Measurements from ENCODE around the gene TBCD.

TBCD gene

DNA sequence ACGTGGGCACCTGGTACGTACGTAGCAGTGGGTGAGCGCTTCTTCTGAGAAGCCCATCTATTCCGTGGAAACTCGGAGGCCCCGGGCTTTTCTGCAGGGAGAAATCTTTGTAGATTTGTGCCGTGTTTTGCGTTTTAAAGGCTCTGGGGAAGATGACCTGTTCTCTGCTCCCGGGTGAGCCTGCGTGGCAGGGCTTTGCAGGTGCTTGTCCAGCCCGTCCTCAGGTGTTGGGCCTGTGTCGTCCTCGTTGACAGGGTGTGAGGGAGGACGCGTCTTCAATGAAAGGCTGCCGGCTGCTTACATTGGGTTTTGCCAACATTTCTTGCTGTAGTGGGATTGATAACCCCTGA is 175.4 kb downstream of the TBCD start:
- TF ChIP-seq, protein P1, sequence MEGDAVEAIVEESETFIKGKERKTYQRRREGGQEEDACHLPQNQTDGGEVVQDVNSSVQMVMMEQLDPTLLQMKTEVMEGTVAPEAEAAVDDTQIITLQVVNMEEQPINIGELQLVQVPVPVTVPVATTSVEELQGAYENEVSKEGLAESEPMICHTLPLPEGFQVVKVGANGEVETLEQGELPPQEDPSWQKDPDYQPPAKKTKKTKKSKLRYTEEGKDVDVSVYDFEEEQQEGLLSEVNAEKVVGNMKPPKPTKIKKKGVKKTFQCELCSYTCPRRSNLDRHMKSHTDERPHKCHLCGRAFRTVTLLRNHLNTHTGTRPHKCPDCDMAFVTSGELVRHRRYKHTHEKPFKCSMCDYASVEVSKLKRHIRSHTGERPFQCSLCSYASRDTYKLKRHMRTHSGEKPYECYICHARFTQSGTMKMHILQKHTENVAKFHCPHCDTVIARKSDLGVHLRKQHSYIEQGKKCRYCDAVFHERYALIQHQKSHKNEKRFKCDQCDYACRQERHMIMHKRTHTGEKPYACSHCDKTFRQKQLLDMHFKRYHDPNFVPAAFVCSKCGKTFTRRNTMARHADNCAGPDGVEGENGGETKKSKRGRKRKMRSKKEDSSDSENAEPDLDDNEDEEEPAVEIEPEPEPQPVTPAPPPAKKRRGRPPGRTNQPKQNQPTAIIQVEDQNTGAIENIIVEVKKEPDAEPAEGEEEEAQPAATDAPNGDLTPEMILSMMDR (IDR thresholded peaks at IDR 0.05; ENCODE audit: low read depth, low read length) = no peak
- no peak for TF ChIP-seq EZH2phosphoT487 (IDR thresholded peaks at IDR 0.05; ENCODE audit: low read depth)
- H3K9ac ChIP-seq (ENCODE audit: low read length) = no peak overlapping the region
- no peaks in the 10 kb centered on the region for H3K27me3 ChIP-seq (ENCODE audit: low read depth, low read length)
- no peaks in the 10 kb centered on the region for H4K20me1 ChIP-seq (ENCODE audit: insufficient read depth, low read length)
- no peak overlapping the region for H3K4me2 ChIP-seq (ENCODE audit: low read length)
- no peak overlapping the region for H3K4me3 ChIP-seq (ENCODE audit: low read length)
- no peaks in the 10 kb centered on the region for H3K9me3 ChIP-seq (ENCODE audit: insufficient read depth, low read length)
- no peak overlapping the region for H3K27ac ChIP-seq (ENCODE audit: low read length)
- no peak overlapping the region for H2AFZ ChIP-seq (ENCODE audit: low read depth, low read length)
- H3K36me3 ChIP-seq (replicated peaks; ENCODE audit: low read depth, low read length) = peaks cover 2% of the 10 kb centered on the region
- no peaks in the 10 kb centered on the region for H3K4me1 ChIP-seq (ENCODE audit: low read length)
- H3K79me2 ChIP-seq (ENCODE audit: low read length) = no peaks in the 10 kb centered on the region

DNA sequence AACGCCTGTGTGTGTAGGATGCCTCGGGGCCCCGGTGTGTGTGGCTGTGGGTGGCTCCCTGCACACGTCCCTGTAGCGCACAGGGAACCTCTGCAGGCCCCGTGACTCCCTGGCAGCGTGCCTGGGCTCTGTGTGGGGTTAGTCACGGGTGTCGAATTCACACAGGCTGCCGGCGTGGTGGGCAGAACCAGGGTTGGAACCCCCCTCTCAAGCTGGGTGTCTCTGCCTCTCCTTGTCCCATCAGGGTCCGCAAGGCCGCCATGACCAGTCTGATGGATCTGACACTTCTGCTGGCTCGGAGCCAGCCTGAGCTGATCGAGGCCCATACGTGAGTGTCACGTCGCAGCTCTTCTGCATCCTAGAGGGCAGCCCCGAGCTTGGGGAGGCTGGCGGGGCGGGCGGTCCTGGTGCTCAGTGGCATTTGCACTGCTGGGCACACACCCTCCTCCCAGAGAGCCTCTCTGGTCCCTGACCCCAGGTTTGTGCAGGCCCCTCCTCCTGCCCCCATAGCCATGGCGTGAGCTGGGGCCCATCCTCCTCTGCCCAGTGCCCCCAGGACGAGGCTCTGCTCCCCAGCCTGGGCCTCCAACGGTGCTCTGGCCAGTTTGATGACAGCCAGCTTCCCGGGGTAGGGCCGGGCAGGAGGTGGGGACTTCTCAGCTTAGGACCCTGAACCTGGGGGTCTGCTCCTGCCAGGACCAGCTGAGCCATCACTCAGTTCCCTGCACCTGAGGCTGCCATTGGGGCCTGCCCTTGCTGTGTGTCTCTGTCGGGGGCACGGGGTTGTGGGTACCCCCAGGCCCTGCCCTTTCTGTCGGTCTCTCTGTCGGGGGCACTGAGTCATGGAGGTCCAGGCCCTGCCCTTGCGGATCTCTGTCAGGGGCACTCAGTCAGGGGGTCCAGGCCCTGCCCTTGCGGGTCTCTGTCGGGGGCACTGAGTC is 176.1 kb downstream of the TBCD start:
- no peak overlapping the region for H3K4me3 ChIP-seq (ENCODE audit: low read length)
- H3K9ac ChIP-seq (ENCODE audit: low read length) = no peak overlapping the region
- no peaks in the 10 kb centered on the region for H3K27me3 ChIP-seq (ENCODE audit: low read depth, low read length)
- no peaks in the 10 kb centered on the region for H3K4me1 ChIP-seq (ENCODE audit: low read length)
- TF ChIP-seq, protein P1 (IDR thresholded peaks at IDR 0.05; ENCODE audit: low read depth, low read length) = no peak
- TF ChIP-seq EZH2phosphoT487 (IDR thresholded peaks at IDR 0.05; ENCODE audit: low read depth) = no peak
- H3K36me3 ChIP-seq (replicated peaks; ENCODE audit: low read depth, low read length) = peaks cover 2% of the 10 kb centered on the region
- no peaks in the 10 kb centered on the region for H3K9me3 ChIP-seq (ENCODE audit: insufficient read depth, low read length)
- no peaks in the 10 kb centered on the region for H4K20me1 ChIP-seq (ENCODE audit: insufficient read depth, low read length)
- H3K27ac ChIP-seq (ENCODE audit: low read length) = no peak overlapping the region
- no peak overlapping the region for H3K4me2 ChIP-seq (ENCODE audit: low read length)
- no peaks in the 10 kb centered on the region for H3K79me2 ChIP-seq (ENCODE audit: low read length)
- H2AFZ ChIP-seq (ENCODE audit: low read depth, low read length) = no peak overlapping the region

DNA sequence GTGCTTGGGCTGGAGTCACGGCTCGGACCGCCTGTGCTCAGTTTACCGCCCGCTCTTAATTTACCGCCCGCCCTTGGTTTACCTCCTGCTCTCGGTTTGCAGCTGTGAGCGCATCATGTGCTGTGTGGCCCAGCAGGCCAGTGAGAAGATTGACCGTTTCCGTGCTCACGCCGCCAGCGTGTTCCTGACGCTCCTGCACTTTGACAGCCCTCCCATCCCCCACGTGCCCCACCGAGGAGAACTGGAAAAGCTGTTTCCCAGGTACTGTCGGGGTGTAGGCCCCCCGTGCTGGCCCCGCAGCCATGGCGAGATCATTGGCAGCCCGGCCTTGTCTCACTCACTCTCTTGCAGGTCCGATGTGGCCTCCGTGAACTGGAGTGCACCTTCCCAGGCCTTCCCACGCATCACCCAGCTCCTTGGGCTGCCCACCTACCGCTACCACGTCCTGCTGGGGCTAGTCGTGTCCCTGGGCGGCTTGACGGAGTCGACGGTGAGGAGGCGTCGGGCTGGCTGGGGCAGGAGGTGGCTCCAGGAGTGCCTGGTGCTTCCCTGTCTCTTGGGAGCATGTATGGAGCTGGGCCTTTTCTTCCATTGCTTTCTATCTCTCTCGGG is 177.3 kb downstream of the TBCD start:
- no peaks in the 10 kb centered on the region for H3K4me1 ChIP-seq (ENCODE audit: low read length)
- no peaks in the 10 kb centered on the region for H3K27me3 ChIP-seq (ENCODE audit: low read depth, low read length)

DNA sequence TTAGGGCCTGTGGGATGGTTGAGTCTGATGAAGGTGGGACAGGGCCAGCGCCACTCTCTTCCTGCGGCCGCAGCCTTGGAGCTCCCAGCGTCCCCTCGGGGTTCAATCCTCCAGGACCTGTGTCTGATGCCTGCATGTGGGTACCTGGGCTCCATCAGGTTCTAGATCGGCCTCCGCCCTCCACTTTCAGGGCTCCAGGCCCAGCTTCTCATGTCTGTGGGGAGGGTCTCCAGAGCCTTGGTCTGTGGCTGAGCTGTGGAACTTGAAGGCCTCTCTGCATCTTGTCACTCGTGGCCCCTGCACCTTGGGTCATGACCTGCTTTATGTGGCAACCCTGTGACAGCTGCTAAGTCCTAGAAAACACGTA is 177.8 kb downstream of the TBCD start:
- Histone ChIP-seq H3K4me1 (ENCODE audit: low read length) (no peaks in the 10 kb centered on the region), H3K4me3 (ENCODE audit: low read length) (no peak overlapping the region), H3K27me3 (ENCODE audit: low read depth, low read length) (no peaks in the 10 kb centered on the region), H3K27ac (ENCODE audit: low read length) (no peak overlapping the region), H2AFZ (ENCODE audit: low read depth, low read length) (no peak overlapping the region), H3K79me2 (ENCODE audit: low read length) (no peaks in the 10 kb centered on the region), H4K20me1 (ENCODE audit: insufficient read depth, low read length) (no peaks in the 10 kb centered on the region), H3K9me3 (ENCODE audit: insufficient read depth, low read length) (no peaks in the 10 kb centered on the region), H3K4me2 (ENCODE audit: low read length) (no peak overlapping the region), H3K36me3 (replicated peaks; ENCODE audit: low read depth, low read length) (peaks cover 2% of the 10 kb centered on the region), H3K9ac (ENCODE audit: low read length) (no peak overlapping the region)
- TF ChIP-seq, protein P1 (IDR thresholded peaks at IDR 0.05; ENCODE audit: low read depth, low read length) = no peak
- TF ChIP-seq EZH2phosphoT487 (IDR thresholded peaks at IDR 0.05; ENCODE audit: low read depth) = no peak

More for the DNA sequence above, 177.3 kb downstream of the TBCD start:
- Histone ChIP-seq H3K36me3 (replicated peaks; ENCODE audit: low read depth, low read length) (peaks cover 2% of the 10 kb centered on the region), H2AFZ (ENCODE audit: low read depth, low read length) (no peak overlapping the region), H3K79me2 (ENCODE audit: low read length) (no peaks in the 10 kb centered on the region), H3K4me2 (ENCODE audit: low read length) (no peak overlapping the region), H3K9ac (ENCODE audit: low read length) (no peak overlapping the region), H3K27ac (ENCODE audit: low read length) (no peak overlapping the region), H4K20me1 (ENCODE audit: insufficient read depth, low read length) (no peaks in the 10 kb centered on the region), H3K4me3 (ENCODE audit: low read length) (no peak overlapping the region), H3K9me3 (ENCODE audit: insufficient read depth, low read length) (no peaks in the 10 kb centered on the region)
- TF ChIP-seq, protein P1 (IDR thresholded peaks at IDR 0.05; ENCODE audit: low read depth, low read length) = no peak
- TF ChIP-seq EZH2phosphoT487 (IDR thresholded peaks at IDR 0.05; ENCODE audit: low read depth) = no peak

All from OCI-LY3 (cell line).